Skeletal muscle tissue (tissue), 4 donors: Measurements from ENCODE around the gene STX8. TPM values are rescaled to one million over a fixed set of nuclear protein-coding genes. Genes with fewer than 3 reads are reported as not detected.

Source experiments
- H3K27ac ChIP-seq: one replicate; pipeline ENCODE4 v1.7.0; 2013; ENCODE audit warnings: mild to moderate bottlenecking, low read depth, low read length, inconsistent platforms
- H3K27me3 ChIP-seq, 3 donors: one replicate each; pipeline ENCODE4 v1.7.0; 2013; ENCODE audit warnings: low read length in 3 of 3; ENCODE audit not compliant: control insufficient read depth in 3 of 3, insufficient read depth in 3 of 3
- H3K36me3 ChIP-seq, 3 donors: one replicate each; pipeline ENCODE4 v1.7.0; 2013; ENCODE audit warnings: low read length in 3 of 3; ENCODE audit not compliant: control insufficient read depth in 3 of 3, insufficient read depth in 3 of 3
- H3K4me1 ChIP-seq, 3 donors: one replicate each; pipeline ENCODE4 v1.7.0; 2013; ENCODE audit warnings: low read length in 3 of 3, mild to moderate bottlenecking in 3 of 3; ENCODE audit not compliant: control insufficient read depth in 3 of 3, insufficient read depth in 3 of 3
- H3K4me3 ChIP-seq, 3 donors: one replicate each; pipeline ENCODE4 v1.7.0; 2013; ENCODE audit warnings: low read length in 3 of 3
- H3K9ac ChIP-seq, 3 donors: one replicate each; pipeline ENCODE4 v1.7.0; 2013; ENCODE audit warnings: low read length in 3 of 3, mild to moderate bottlenecking in 3 of 3, moderate library complexity in 2 of 3, low read depth in 1 of 3
- H3K9me3 ChIP-seq, 3 donors: one replicate each; pipeline ENCODE4 v1.7.0; 2013; ENCODE audit warnings: low read length in 3 of 3; ENCODE audit not compliant: control insufficient read depth in 3 of 3
- total RNA-seq: library from RNA; depleted of rRNA; stranded (reverse); fragments of >200 nt; gene quantifications from one replicate; pipeline ENCODE4 v1.2.3, GENCODE V29; 2014
- donor health status: Osteomylitis.

STX8 gene
- total RNA-seq, 1 donor from 2014 or later = 68.4 TPM

DNA sequence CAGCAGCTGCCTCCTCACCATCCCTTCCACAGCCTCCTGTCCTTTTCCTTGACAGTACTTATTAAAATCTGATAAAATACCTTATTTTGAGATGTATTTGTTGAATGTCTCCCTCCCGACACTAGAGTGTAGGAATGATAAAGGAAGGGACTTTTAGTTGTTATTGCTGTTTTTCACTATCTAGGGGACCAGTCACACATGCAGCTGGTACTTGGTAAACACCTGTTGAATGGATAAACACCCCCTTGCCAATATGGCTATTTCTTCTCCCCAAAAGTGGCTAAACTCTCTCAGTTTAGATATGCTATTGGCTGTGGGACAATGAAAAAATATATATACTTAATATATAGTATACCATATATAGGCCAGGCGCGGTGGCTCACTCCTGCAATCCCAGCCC is 96.7 kb downstream of the STX8 start:
- Histone ChIP-seq H3K4me3 (no peak overlapping the region), H3K36me3 (no peaks in the 10 kb centered on the region), H3K27me3 (no peaks in the 10 kb centered on the region), H3K9me3 (no peaks in the 10 kb centered on the region), H3K27ac (no peak overlapping the region), H3K4me1 (no peaks in the 10 kb centered on the region), H3K9ac (no peak overlapping the region)

- no peak overlapping the region for H3K27ac ChIP-seq
- no peaks in the 10 kb centered on the region for H3K36me3 ChIP-seq
- H3K9ac ChIP-seq = no peak overlapping the region
- no peak overlapping the region for H3K4me3 ChIP-seq
- no peaks in the 10 kb centered on the region for H3K9me3 ChIP-seq
- no peaks in the 10 kb centered on the region for H3K27me3 ChIP-seq
- peaks cover 0 to 11% (median 3%) of the 10 kb centered on the region in 3 donors for H3K4me1 ChIP-seq
These were observed 100.4 kb downstream of the STX8 start for GRCh38 chr17:9475101-9475658.

DNA sequence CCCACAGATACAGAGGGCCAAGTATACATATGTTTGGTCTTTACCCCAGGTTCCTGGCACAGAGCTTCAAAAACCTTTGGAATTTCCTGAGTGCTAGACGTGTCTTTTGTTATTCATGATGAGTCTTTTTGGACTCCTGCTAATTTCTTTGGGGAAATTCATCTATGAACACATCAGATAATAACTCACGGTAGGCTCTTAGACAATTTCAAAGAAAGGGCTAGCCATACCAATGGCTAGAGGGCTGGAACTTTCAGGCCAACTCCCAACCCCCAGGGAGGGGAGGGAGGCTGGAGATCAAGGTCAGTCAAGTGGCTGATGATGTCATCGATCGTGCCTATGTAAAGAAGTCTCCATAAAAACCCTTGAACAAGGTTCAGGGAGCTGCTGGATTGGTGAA is 101.9 kb downstream of the STX8 start:
- no peak overlapping the region for H3K4me3 ChIP-seq
- H3K27ac ChIP-seq = no peak overlapping the region
- no peaks in the 10 kb centered on the region for H3K36me3 ChIP-seq
- H3K9ac ChIP-seq = no peak overlapping the region
- no peaks in the 10 kb centered on the region for H3K9me3 ChIP-seq
- no peaks in the 10 kb centered on the region for H3K27me3 ChIP-seq
- peaks cover 0 to 14% (median 6%) of the 10 kb centered on the region in 3 donors for H3K4me1 ChIP-seq

GRCh38 chr17:9472541-9472940 is 103.1 kb downstream of the STX8 start:
- Histone ChIP-seq H3K9ac (no peak overlapping the region), H3K4me1 (peaks cover 6 to 19% (median 6%) of the 10 kb centered on the region in 3 donors), H3K27me3 (no peaks in the 10 kb centered on the region), H3K36me3 (no peaks in the 10 kb centered on the region), H3K27ac (no peak overlapping the region), H3K4me3 (no peak overlapping the region), H3K9me3 (no peaks in the 10 kb centered on the region)

DNA sequence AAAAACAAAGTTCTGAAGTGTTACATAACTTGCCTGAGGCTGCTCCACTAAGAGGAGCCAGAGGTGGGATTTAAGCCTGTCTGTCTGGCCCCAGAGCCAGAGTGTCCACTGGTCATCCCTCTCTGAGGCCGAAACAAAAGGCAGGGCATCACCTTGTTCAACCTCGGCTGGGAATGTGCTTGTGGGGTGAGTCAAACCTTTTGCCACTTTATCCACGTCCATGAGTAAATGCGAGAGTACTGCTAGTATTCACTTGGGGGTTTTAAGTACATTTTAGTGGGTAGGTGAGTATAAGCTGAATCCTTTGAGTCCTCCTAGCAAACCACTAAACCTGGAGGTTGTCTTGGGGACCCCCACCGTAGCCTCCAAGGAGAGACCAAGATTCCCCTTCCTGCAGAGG is 103.5 kb downstream of the STX8 start:
- peaks cover 0 to 1% (median 0%) of the 10 kb centered on the region in 3 donors for H3K36me3 ChIP-seq
- H3K27ac ChIP-seq = no peak overlapping the region
- no peaks in the 10 kb centered on the region for H3K9me3 ChIP-seq
- H3K27me3 ChIP-seq = no peaks in the 10 kb centered on the region
- no peak overlapping the region for H3K4me3 ChIP-seq
- H3K9ac ChIP-seq = no peak overlapping the region
- H3K4me1 ChIP-seq = peaks cover 6 to 23% (median 9%) of the 10 kb centered on the region in 3 donors

DNA sequence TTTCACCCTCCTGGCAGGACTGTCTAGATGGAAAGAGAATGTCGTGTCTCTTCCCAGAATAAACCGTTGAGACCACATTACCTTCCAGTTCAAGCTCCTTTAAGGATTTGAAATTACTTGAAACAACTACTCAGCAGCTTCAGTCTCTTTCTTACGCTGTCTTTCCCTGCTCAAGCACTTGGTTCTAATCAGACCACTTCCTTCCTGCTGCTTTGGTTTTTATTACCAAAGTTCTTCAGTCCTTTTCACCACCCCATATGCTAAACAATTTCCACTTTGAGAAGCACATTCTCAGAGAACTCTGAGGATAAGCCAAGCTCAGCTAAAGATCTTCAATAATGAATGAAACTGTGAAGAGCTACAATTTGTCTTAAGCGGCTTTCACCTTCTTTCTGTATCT is 105.4 kb downstream of the STX8 start:
- H3K27ac ChIP-seq = no peak overlapping the region
- H3K4me3 ChIP-seq = no peak overlapping the region
- H3K9ac ChIP-seq = no peak overlapping the region
- H3K4me1 ChIP-seq = peaks cover 6 to 23% (median 9%) of the 10 kb centered on the region in 3 donors
- no peaks in the 10 kb centered on the region for H3K27me3 ChIP-seq
- H3K36me3 ChIP-seq = peaks cover 0 to 1% (median 0%) of the 10 kb centered on the region in 3 donors
- no peaks in the 10 kb centered on the region for H3K9me3 ChIP-seq

- H3K4me3 ChIP-seq = no peak overlapping the region
- no peak overlapping the region for H3K9ac ChIP-seq
- H3K27me3 ChIP-seq = no peaks in the 10 kb centered on the region
- H3K4me1 ChIP-seq = peaks cover 6 to 23% (median 9%) of the 10 kb centered on the region in 3 donors
- H3K27ac ChIP-seq = no peak overlapping the region
- peaks cover 0 to 1% (median 0%) of the 10 kb centered on the region in 3 donors for H3K36me3 ChIP-seq
- no peaks in the 10 kb centered on the region for H3K9me3 ChIP-seq
These were observed 106.7 kb downstream of the STX8 start for GRCh38 chr17:9468937-9469336.

GRCh38 chr17:9468532-9468931 is 107.1 kb downstream of the STX8 start:
- H3K9me3 ChIP-seq = no peaks in the 10 kb centered on the region
- H3K9ac ChIP-seq = no peak overlapping the region
- H3K36me3 ChIP-seq = peaks cover 0 to 1% (median 0%) of the 10 kb centered on the region in 3 donors
- H3K4me3 ChIP-seq = no peak overlapping the region
- peaks cover 6 to 23% (median 9%) of the 10 kb centered on the region in 3 donors for H3K4me1 ChIP-seq
- H3K27ac ChIP-seq = no peak overlapping the region
- no peaks in the 10 kb centered on the region for H3K27me3 ChIP-seq

DNA sequence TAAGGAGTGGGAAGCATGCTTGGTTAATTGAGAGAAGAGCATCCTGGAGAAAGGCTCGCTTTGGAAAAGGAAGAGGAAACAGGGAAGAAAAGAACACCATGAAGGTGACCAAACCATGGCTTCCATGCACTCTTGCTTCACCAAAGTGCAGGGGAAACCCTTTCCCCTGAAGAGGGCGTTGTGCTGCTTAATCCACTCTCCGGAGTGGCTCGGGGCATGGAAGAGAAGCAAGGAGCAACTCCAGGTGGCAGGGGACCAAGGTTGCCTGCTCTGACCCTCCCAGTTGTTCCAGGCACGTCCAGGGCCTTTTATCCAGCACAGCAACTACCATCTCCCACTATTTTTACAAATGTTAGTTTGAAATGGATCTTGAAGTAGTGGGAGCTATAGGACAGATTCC is 108.1 kb downstream of the STX8 start:
- no peaks in the 10 kb centered on the region for H3K27me3 ChIP-seq
- no peak overlapping the region for H3K9ac ChIP-seq
- H3K4me3 ChIP-seq = no peak overlapping the region
- H3K27ac ChIP-seq = no peak overlapping the region
- no peaks in the 10 kb centered on the region for H3K9me3 ChIP-seq
- peaks cover 0 to 1% (median 0%) of the 10 kb centered on the region in 3 donors for H3K36me3 ChIP-seq
- peaks cover 6 to 20% (median 9%) of the 10 kb centered on the region in 3 donors for H3K4me1 ChIP-seq

GRCh38 chr17:9465210-9465921 is 110.3 kb downstream of the STX8 start:
- Histone ChIP-seq H3K9me3 (no peaks in the 10 kb centered on the region), H3K27ac (no peak overlapping the region), H3K4me1 (peaks cover 3 to 13% (median 9%) of the 10 kb centered on the region in 3 donors), H3K36me3 (peaks cover 0 to 1% (median 0%) of the 10 kb centered on the region in 3 donors), H3K9ac (no peak overlapping the region), H3K27me3 (no peaks in the 10 kb centered on the region), H3K4me3 (no peak overlapping the region)
